ENCODE data around the gene ZC3HAV1.

Gene ZC3HAV1

DNA sequence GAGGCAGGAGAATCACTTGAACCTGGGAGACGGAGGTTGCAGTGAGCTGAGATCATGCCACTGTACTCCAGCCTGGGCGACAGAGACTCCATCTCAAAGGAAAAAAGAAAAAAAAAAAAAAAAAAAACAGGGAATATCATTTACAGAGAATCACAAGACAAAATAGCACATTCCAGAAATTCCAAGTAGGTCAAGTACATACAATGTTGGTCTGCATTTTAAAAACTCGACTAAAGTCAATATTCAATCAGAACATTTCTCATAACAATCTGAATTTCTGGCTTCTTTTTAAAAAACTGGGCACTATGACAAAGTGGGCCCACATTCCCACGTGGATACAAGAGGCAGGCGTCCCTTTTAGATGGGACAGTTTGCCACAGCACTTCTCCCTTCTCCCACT is 86.4 kb downstream of the ZC3HAV1 start:
- H3K4me3 ChIP-seq (ENCODE audit: low read depth, low read length), result no peak overlapping the region
- TF ChIP-seq CTCF (IDR thresholded peaks at IDR 0.05; ENCODE audit: low read depth, low read length, missing control alignments), result no peak
- no peak for DNase-seq (ENCODE audit: low read depth)

DNA sequence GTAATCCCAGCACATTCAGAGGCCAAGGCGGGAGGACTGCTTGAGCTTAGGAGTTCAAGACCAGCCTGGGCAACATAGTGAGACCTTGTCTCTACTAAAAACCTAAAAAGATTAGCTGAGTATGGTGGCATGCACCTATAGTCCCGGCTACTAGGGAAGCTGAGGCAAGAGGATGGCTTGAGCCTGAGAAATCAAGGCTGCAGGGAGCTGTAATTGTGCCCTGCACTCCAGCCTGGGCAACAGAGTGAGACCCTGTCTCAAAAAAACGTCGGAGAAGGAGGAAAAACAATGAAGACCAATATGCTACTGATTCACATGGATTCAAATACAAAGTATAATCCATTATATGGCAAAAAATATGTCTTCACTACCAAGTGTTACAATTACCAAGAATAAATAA is 87.2 kb downstream of the ZC3HAV1 start:
- TF ChIP-seq CTCF (IDR thresholded peaks at IDR 0.05; ENCODE audit: low read depth, low read length, missing control alignments), result no peak
- no peak overlapping the region for H3K4me3 ChIP-seq (ENCODE audit: low read depth, low read length)
- DNase-seq (ENCODE audit: low read depth), result no peak

DNA sequence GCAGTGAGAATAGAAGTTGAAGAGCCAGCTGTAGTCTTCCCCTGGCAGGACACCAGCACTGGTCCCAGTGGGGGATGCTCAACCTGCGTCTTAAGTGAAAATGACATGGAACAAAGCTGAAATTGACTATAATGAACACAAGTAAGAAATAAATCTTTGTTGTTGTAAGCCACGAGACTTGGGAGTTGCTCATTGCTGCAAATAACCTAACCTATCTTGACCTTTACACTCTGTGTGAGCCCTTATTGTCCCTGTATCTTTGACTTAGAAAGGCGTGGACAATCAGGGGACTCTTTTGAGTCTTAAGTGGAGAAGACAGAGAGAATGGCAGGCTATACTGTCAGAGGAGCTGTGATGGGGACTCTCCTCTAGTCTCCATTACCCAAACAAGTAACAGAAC is 90.6 kb downstream of the ZC3HAV1 start:
- DNase-seq (ENCODE audit: low read depth), result no peak
- TF ChIP-seq CTCF (IDR thresholded peaks at IDR 0.05; ENCODE audit: low read depth, low read length, missing control alignments), result no peak
- no peak overlapping the region for H3K4me3 ChIP-seq (ENCODE audit: low read depth, low read length)

- no peak overlapping the region for H3K4me3 ChIP-seq (ENCODE audit: low read depth, low read length)
- peak; percentile 73 for TF ChIP-seq CTCF (IDR thresholded peaks at IDR 0.05; ENCODE audit: low read depth, low read length, missing control alignments)
- DNase-seq (ENCODE audit: low read depth), result peak; percentile 37
Observed at GRCh38 chr7:139016931-139017511, 92.5 kb downstream of the ZC3HAV1 start.

DNA sequence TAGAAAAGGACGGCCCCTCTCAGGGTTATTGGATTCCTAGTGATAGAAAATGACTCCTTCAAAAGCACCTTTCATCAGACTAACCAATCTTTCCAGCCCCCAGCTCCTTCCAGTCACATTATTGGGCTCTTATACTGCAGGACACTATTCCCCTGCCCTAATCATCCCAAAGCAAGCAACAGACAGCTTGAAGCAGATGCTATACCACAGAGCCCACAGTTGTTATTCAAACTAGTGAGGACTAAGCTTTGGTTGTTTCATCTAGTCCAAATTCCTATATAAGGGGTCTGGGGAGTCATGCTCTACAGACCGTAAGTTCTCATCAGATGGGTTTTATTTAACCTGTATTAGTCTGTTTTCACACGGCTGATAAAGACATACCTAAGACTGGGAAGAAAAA is 98.1 kb downstream of the ZC3HAV1 start:
- no peak for DNase-seq (ENCODE audit: low read depth)
- no peak for TF ChIP-seq CTCF (IDR thresholded peaks at IDR 0.05; ENCODE audit: low read depth, low read length, missing control alignments)
- no peak overlapping the region for H3K4me3 ChIP-seq (ENCODE audit: low read depth, low read length)

DNA sequence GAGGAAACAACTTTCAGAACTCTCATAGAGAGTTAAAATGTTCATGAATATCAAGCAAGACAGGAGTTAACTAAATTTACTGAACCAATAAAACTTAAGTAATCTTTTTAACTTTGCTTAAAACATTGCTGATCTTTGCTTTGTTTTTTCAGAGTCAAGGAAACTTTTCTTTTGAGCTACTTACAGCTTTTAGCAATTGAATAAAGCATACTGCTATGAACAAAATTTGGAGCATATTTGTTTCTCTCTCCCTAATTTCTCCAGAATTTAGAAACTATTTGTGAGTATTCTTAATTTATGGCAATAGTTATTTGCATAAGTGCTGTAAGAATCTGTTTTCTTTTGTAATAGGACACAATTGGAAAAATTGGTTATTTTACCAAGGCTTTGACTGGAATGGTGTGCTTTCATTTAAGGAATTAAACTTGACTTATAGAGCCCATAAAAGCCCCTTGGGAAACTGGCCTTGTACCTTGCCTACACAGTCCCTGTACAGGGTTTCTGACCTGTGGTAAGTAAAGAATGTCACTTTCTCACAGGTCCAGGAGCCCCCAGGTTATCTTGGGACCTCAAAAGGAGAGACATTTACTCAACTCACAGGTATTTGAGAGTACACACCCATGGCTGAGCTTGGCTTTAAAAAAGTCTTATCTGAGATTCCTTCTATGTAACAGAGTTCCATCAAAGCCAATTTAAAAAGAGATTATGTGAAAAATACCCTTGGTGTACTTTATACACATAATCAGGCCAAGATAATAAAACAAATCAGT is 105.0 kb downstream of the ZC3HAV1 start:
- no peak overlapping the region for H3K4me3 ChIP-seq (ENCODE audit: low read depth, low read length)
- no peak for DNase-seq (ENCODE audit: low read depth)
- no peak for TF ChIP-seq CTCF (IDR thresholded peaks at IDR 0.05; ENCODE audit: low read depth, low read length, missing control alignments)

DNA sequence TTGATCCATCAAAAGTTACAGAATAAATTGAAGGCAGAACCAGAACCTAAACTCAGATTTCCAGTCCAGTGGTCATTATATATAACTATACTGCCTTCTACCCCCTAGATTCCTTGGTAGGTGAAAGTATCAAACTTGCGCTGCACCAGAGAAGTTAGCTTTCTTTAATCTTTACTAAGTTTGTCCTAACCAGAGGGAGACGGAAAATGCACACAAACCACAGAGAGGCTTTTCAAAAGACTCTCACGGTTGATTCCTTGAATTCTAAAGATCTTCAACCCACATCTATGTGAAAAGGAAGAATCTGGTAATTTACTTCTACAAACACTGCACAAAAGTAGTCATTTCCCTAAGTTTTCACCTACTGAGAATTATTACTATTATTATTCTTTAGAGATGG is 110.1 kb downstream of the ZC3HAV1 start:
- DNase-seq (ENCODE audit: low read depth), result no peak
- H3K4me3 ChIP-seq (ENCODE audit: low read depth, low read length), result no peak overlapping the region
- no peak for TF ChIP-seq CTCF (IDR thresholded peaks at IDR 0.05; ENCODE audit: low read depth, low read length, missing control alignments)

All from GM12864 (cell line).